Measurements from ENCODE around the gene AGBL4.

- no peak for TF ChIP-seq ZNF589 (CRISPR knock-in tag; IDR thresholded peaks at IDR 0.05; ENCODE audit: low read depth)
- no peak for TF ChIP-seq FOXK1 (CRISPR knock-in tag; IDR thresholded peaks at IDR 0.05; ENCODE audit: borderline replicate concordance)
- no peak for TF ChIP-seq ZFP91 (CRISPR knock-in tag; IDR thresholded peaks at IDR 0.05)
- no peak for TF ChIP-seq DACH1 (IDR thresholded peaks at IDR 0.05; ENCODE audit: partially characterized antibody)
- no peak for TF ChIP-seq XRCC4 (IDR thresholded peaks at IDR 0.05; ENCODE audit: extremely low read depth, insufficient read depth, insufficient read length)
- TF ChIP-seq EGR1 (conservative IDR thresholded peaks at IDR 0.05), result no peak
- no peak for TF ChIP-seq REST (IDR thresholded peaks at IDR 0.05; ENCODE audit: borderline replicate concordance)
- TF ChIP-seq REST (CRISPR knock-in tag; IDR thresholded peaks at IDR 0.05; ENCODE audit: low read depth), result no peak
These were observed 1355.4 kb downstream of the AGBL4 start for GRCh38 chr1:48668339-48668738.
